KBM-7 (cell line): ENCODE results near the gene SLC45A3.
"Not testable (repeated sequence)": the region's sequence is repeated elsewhere in the genome, so short reads cannot be mapped to it uniquely, and the experiment has no call there.

Experiments used
- DNase-seq: peaks from one replicate; pipeline ENCODE4 v3.0.0-alpha.2; 2015
- in situ Hi-C: fragments of 300-500 bp; cut with MboI; formaldehyde crosslinking; loops from 2 replicates; pipeline ENCODE4 v1.14.3; 2020; ENCODE audit warnings: low sequenced_read_pairs, low pct_unique_long_range_greater_than_20kb, mixed read lengths

The SLC45A3 gene

DNA sequence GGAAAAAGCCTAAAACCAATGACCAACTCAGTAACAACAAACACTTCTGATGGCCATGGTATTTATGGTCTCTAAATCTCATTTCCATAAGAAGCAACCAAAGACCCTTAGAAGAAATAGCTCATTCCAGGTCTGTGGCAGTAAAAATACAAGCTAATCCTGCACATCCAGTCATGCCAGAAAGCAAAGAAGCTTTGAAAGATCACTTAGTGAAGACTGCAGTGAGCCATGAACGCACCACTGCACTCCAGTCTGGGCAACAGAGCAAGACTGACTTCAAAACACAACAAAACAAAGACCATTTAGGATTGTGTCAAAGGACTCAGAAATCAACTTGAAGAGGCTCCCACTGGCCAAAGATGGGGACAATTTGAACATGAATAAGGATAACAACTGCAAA is 30.1 kb downstream of the SLC45A3 start:
- DNase-seq: no peak
- in situ Hi-C loops: no loop called here

- no peak for DNase-seq
- in situ Hi-C loops: no loop called here
Observed at GRCh38 chr1:205645519-205645918, 34.8 kb downstream of the SLC45A3 start.

GRCh38 chr1:205642679-205643307 is 37.5 kb downstream of the SLC45A3 start:
- in situ Hi-C loops: no loop called here
- DNase-seq: no peak

- in situ Hi-C loops: no loop called here
- no peak for DNase-seq
Observed at GRCh38 chr1:205639567-205639966, 40.7 kb downstream of the SLC45A3 start.

- in situ Hi-C loops: no loop called here
- no peak for DNase-seq
Observed at GRCh38 chr1:205637854-205638468, 42.3 kb downstream of the SLC45A3 start.

- in situ Hi-C loops: no loop called here
- no peak for DNase-seq
Observed at GRCh38 chr1:205636732-205637131, 43.6 kb downstream of the SLC45A3 start.

DNA sequence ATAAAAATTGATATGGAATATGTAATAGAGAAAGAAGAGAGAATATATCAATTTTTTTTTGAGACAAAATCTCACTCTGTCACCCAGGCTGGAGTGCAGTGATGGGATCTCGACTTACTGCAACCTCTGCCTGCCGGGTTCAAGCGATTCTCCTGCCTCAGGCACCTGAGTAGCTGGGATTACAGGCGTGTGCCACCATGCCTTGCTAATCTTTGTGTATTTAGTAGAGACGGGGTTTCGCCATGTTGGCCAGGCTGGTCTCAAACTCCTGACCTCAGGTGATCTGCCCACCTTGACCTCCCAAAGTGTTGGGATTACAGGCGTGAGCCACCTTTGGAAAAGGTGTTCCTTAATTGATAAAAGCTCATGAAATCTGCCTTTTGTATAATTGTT is 44.2 kb downstream of the SLC45A3 start:
- DNase-seq, in situ Hi-C loops: not testable (repeated sequence)

- no peak for DNase-seq
- in situ Hi-C loops: no loop called here
Observed at GRCh38 chr1:205633421-205633976, 46.8 kb downstream of the SLC45A3 start.

DNA sequence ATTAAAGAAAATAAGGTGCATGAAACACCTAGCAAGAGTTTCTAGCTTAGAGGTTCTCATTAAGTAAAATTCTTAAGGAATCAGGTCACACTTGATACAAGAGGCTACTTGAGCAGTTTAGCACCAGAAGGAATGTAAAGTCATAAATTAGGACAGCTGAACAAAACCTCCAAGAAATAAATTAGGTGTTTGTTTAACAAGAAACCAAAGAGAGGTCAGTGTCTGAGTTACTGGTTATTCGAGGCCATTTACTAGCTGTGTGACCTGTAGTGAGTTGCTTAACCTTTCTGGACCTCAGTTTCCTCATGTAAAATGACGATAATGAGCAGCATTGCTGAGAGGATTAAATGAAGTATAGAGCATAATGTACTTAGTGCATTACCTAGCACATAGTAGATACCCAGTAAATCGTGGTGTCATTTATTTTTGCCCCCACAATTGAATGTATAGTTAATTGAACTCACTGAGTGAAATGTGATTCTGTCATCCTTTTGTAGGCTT is 47.6 kb downstream of the SLC45A3 start:
- in situ Hi-C loops: no loop called here
- DNase-seq: no peak

DNA sequence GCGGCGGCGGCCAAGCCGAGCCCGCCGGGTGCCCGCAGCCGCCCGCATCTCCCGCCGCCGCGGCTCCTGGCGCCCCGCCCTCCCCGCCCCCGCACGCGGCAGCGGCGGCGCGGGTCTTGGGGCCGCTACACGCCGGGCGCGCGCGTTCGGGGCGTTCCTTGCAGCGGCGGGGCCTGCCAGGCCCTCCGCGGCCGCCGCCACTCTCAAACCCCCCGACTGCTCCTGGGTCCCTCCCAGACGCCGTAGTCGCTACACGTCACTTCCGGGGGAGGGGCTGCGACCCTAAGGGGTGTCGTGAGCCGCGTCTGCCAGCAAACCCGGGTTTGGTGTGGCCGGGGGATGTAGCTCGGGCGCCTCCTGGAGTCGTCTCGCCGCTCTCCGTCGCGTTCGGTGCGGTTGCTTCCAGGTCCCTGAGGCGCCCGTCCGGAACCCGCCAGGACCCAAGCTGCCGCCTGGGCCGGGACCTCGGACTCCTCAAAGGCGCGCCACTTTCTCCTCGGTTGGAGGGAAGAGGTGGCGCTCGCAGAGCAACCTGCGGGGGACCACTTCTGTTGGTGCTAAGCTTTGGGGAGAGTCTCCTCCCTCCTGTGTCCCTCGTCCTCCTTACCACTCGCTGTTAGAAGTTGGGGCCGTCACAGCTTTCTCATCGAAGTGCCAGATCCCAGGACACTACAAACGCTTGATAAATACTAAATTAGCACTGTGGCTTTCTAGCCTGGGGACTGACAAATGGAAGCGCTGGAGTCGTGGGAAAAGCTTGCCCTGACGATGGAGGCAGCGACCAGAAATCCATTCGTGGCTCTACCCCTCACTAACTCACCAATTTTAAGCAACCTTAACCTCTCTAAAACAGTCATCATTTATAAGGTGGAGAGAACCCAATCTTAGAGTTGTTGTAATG is 48.3 kb downstream of the SLC45A3 start, which contains the start of gene ELK4:
TSS of gene ELK4 (minus strand) at position 244 of the 901 bp plus-strand sequence. CDS start 8,129 bp downstream, outside the sequence.
- in situ Hi-C loops: no loop called here
- DNase-seq: peak; percentile 98

DNA sequence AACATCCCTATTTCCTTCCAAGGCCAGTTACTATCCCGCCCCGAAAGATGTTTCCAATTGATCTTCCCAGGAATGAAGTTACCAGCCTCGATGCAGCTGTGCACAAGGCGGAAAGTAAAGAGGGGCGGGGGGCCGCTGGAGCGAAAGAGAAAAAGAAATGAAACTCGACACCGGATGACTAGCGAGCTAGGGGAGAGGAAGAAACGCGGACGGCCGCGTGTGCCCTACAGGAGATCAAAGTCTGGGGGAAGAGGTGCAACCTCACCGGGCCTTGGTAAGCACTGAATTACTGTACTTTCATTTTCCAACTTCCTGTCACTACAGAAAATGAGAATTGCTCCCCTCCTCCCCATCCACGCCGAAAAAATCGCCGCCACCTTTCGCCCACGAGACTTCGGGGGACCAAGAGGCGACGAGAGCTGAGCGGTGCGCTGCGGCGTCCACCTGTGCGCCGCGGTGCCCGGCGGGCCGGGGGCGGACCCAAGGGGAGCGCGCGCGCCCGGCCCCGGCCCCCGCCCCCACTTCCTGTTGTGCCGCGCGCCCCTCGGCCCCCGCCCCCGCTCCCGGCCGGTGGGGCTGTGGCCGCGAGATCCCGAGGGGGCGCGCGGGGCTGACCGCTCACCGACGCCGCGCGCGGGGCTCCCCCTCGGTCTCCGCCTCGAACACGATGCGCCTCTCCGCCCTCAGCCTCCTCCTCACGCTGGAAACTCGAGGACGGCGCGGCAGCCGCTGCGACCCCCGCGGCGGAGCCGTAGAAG is 49.1 kb downstream of the SLC45A3 start:
- in situ Hi-C loops: no loop called here
- peak; percentile 89 for DNase-seq

DNA sequence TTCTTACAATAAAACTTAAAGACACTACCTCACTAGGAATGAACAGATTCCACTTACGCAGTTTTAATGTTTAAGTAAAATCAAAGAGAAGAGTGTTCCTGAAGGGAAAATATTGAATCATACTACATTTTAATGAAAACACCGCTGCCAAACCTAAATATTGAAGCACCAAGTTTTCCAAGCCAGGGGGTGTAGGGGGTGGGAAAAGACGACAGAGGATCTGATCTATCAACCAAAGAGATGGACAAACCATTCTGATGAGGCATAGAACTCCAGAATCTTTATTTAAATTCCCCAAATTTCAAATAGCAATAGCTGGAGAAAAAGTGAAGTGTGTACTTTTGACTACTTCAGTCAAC is 49.7 kb downstream of the SLC45A3 start:
- in situ Hi-C loops: no loop called here
- DNase-seq: no peak

- peak; percentile 12 for DNase-seq
- in situ Hi-C loops: no loop called here
Observed at GRCh38 chr1:205630241-205630640, 50.1 kb downstream of the SLC45A3 start.

DNA sequence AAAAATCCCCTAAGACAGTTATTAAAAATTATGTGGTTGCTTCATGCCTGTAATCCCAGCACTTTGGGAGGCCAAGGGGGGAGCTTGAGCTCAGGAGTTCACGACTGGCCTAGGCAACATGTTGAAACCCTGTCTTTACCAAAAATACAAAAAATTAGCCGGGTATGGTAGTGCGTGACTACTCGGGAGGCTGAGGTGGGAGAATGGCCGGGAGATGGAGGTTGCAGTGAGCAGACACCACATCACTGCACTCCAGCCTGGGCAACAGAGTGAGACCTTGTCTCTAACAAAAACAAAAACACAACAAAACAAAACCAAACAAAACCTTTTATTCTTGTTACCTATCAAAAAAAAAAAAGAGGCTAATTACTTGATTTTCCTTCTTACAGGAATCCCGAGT is 50.6 kb downstream of the SLC45A3 start:
- in situ Hi-C loops: no loop called here
- no peak for DNase-seq

DNA sequence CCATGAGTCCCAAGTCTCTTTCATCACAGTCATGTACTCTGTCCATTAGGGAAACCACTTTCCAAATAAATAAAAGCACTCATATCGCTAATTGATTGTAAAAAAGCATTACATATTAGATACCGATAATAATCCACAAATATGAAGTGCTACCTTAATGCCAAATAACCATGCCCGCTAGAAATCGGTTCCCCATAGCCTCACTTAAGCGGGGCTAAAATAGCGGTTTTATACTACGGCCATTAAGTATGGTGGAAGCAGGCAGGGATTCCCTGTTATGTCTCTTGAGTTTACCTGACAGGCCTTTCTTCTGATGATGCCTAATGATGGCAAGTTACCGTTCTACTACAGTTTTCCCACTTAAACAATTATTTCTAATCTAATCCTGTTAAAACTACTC is 52.4 kb downstream of the SLC45A3 start:
- in situ Hi-C loops: no loop called here
- DNase-seq: no peak

- no peak for DNase-seq
- in situ Hi-C loops: no loop called here
Observed at GRCh38 chr1:205626216-205626615, 54.1 kb downstream of the SLC45A3 start.

DNA sequence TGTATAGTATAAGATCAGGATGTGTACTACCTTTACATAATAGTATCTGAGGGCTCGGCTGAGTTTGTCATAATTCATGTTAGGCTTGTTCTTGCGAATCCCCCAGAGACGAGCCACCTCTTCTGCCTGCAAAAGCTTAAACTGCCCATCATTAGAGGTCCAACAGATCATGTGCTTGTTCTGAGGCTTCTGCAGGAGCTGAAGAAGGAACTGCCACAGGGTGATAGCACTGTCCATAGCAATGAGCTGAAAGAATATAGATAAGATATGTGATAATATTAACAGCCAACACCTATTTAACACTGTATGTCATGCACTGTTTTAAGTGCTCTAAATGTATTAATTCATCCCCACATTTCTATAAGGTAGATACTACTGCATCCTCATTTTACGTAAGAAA is 56.7 kb downstream of the SLC45A3 start:
- in situ Hi-C loops: no loop called here
- DNase-seq: no peak

GRCh38 chr1:205620269-205620668 is 60.0 kb downstream of the SLC45A3 start:
- no peak for DNase-seq
- in situ Hi-C loops: no loop called here

DNA sequence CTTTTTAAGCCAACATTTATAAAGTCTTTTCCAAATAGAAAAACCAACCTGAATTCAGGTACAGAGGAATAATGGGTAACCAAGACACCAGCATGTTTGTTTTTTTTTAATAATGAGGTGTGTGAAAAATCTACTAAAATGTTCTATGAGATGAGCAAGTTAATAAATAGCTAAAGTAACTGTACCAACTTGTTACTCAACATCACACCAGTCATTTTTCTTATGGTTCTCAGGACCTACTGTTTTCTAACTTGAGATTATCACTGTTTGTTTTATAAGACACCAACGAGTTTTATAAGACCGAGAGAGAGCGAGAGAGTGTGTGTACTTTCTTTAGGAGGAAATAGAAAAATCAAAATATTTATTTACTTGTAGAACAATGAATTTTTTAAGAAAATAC is 60.9 kb downstream of the SLC45A3 start:
- no peak for DNase-seq
- in situ Hi-C loops: no loop called here
